PC-3 (cell line): ENCODE measurements around the gene ZNRF1.
"Not testable (repeated sequence)": the region's sequence is repeated elsewhere in the genome, so short reads cannot be mapped to it uniquely, and the experiment has no call there.

Source experiments
- EZH2 ChIP-seq: fragments of 300-600 bp; sonication (generic); IDR thresholded peaks from one replicate; pipeline ENCODE4 v1.6.1; 2017; ENCODE audit warnings: antibody characterized with exemption, mild to moderate bottlenecking, low read length; ENCODE audit not compliant: unreplicated experiment
- EZH2phosphoT487 ChIP-seq: fragments of 300-600 bp; sonication (generic); IDR thresholded peaks from 2 replicates; pipeline ENCODE4 v1.6.1; 2018; ENCODE audit warnings: mild to moderate bottlenecking, antibody characterized with exemption, low read length, borderline replicate concordance
- TF ChIP-seq, protein P1 (sequence below): fragments of 300-600 bp; sonication (generic); conservative IDR thresholded peaks from 2 replicates; pipeline ENCODE4 v1.5.1; 2017; ENCODE audit warnings: antibody characterized with exemption, low read depth, mild to moderate bottlenecking, low read length

DNA sequence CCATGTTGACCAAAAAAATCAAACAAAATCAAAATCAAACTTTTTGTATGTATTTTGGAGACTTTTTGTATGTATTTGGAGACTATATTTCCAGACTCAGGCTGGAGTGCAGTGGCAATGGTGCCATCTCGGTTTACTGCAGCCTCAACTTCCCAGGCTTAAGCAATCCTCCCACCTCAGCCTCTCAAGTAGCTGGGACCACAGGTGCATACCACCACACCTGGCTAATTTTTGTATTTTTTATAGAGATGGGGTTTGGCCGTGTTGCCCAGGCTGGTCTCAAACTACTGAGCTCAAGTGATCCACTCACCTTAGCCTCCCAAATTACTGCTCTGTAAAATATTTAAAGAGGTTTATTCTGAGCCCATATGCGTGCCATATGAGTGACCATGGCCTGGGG lies 9.0 kb upstream of the ZNRF1 start:
- TF ChIP-seq EZH2phosphoT487, EZH2: not testable (repeated sequence)
- TF ChIP-seq, protein P1, sequence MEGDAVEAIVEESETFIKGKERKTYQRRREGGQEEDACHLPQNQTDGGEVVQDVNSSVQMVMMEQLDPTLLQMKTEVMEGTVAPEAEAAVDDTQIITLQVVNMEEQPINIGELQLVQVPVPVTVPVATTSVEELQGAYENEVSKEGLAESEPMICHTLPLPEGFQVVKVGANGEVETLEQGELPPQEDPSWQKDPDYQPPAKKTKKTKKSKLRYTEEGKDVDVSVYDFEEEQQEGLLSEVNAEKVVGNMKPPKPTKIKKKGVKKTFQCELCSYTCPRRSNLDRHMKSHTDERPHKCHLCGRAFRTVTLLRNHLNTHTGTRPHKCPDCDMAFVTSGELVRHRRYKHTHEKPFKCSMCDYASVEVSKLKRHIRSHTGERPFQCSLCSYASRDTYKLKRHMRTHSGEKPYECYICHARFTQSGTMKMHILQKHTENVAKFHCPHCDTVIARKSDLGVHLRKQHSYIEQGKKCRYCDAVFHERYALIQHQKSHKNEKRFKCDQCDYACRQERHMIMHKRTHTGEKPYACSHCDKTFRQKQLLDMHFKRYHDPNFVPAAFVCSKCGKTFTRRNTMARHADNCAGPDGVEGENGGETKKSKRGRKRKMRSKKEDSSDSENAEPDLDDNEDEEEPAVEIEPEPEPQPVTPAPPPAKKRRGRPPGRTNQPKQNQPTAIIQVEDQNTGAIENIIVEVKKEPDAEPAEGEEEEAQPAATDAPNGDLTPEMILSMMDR = not testable (repeated sequence)
